GM18511 (cell line): ENCODE results near the gene GNG2.

Experiments
- ATAC-seq: cut with Tn5 transposase; IDR thresholded peaks from one replicate; pipeline ENCODE4 v1.9.1; 2021; ENCODE audit warnings: mild to moderate bottlenecking, moderate library complexity; ENCODE audit not compliant: unreplicated experiment

Gene GNG2

GRCh38 chr14:51938137-51938536 is 77.7 kb downstream of the GNG2 start:
- no peak for ATAC-seq

DNA sequence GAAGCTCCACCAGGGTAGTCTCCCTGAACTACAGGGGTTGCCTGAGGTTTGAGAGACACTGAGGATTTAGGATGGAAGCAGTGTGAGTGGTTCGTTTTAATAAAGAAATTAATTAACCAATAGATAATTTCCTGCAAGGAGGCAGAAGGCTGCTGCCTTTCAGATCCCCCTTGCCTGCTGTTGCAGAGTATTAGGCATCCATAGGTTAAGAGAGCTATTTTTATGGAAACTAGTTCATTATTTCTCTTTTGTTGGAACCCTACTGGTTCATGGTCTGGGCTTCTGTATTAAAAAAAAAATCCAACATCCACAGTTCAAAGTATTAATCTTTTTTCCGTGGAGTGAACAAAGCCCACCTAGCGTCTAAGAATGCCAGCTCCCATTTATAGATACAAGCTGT is 78.4 kb downstream of the GNG2 start:
- ATAC-seq, result no peak

- no peak for ATAC-seq
These were observed 78.8 kb downstream of the GNG2 start for GRCh38 chr14:51939226-51939625.

GRCh38 chr14:51939755-51940301 is 79.4 kb downstream of the GNG2 start:
- no peak for ATAC-seq

DNA sequence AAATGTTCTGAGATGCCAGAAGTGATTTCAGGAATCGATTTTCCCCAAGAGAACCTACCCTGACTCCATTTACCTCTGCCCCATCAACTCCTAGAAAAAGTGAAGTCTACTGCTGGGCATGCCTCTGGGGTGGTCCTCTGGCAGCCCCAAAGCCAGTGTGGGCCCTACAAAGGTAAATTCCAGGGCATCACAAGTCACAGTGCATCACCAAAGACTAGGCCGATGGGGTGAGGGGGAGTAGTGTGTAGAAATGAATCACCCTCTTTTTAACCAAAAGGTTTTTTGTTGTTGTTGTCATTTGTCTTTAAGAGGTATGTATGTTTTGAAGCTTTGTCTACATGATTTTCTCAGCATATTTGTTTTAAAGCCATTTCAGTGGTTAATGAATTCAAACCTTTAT is 82.6 kb downstream of the GNG2 start:
- ATAC-seq, result no peak

DNA sequence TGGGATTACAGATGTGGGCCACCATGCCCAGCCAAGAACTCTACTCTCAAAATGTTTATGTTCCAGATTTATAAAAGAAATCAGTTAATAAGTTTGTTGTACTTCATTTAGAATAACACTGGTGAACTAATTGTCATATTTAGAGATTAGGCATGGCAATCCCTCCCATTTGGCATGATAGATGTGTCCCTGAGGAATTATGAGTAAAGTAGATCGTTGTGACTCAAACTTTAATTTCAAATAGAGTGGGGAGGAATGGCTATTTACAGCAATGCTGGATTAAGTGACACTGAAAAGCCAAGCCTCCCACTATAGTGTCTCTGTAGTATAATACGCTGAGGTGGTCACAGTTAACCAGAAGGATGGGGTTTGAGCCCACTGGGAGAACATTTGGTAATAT is 89.6 kb downstream of the GNG2 start:
- ATAC-seq, result no peak

DNA sequence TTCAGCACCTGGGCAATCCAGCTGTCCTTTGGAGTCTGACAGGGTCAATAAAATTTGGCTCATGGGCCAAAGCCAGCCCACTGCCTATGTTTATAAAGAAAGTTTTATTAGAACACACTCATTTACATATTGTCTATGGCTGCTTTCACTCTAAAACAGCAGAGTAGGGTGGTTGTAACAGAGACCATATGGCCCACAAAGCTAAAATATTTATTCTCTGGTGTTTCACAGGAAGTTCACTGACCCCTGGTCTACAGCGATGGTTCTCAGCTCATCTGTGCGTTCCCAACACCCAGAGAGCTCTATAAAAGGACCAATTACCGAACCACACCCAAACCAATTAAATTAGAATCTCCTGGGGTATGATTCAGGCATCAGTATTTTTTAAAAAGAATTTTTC is 91.2 kb downstream of the GNG2 start:
- ATAC-seq, result no peak

DNA sequence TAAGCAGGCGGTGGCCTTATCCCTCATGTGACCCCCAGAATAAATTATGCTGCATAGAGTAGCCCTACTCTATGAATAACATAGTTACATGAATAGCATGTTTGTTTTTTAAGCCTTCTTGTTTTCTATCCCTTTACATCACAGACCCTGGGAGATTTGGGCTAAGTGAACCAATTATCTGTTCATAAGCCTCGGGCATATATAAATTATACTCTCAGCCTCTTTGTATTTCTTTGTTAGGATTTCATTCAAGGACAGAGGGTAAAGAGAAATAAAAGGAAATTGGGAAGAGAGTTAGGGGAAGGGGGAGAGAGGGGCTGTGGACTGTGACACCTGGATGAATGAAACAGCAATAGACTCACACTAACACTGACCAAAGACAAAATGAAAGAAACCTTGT is 93.6 kb downstream of the GNG2 start:
- no peak for ATAC-seq

DNA sequence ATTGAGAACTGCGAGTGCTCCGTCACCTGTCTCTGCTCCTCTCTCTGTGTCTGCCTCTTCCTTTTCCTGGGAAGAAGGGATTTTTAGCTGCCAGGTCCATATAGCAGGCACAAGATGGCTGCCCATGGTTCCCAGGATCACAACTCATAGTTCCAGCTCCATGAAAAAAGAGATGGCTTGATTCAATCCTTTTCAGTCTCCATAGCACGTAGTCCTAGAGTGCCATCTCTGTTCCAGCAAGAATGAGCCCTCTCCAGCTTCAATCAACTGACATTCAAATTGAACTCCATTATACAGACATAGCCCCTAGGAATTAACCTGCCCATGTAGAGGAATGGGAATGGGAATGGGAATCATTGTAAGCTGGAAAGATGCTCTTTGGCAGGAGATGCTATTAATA is 94.2 kb downstream of the GNG2 start:
- no peak for ATAC-seq

GRCh38 chr14:51957950-51958349 is 97.5 kb downstream of the GNG2 start:
- ATAC-seq, result no peak

DNA sequence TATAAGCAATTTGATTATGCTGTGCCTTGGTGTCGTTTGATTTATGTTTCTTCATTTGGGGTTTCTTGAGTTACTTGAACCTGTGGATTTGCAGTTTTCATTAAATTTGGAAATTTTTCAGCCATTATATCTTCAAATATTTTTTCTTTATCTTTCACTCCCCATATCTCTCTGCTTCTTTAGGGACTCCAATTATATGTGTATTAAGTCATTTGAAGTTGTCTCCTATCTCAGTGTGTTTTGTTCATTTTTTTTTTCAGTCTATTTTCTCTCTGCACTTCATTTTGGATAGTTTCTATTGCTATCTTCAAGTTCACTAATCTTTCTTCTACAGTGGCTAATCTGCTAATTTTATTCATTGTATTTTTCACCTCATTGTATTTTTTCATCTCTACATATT is 99.5 kb downstream of the GNG2 start:
- ATAC-seq, result no peak

DNA sequence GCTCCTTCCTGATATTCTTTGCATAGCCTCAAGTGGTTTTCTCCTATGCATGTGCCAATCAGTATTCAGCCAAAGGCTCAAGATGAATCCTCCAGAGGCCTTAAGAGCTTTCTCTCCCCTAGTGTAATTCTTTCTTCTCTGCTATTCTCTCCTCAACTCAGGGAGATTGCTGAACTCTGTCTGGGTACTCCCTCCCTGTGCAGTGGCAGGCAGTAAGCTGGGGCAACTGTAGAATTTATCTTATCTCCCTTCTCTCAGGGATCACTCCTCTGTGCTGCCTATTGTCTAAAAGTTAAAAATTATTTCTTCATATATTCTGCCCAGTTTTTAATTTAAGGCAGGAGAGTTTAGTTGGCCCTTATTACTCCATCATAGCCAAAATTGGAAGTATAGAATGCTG is 100.5 kb downstream of the GNG2 start:
- no peak for ATAC-seq

GRCh38 chr14:51962711-51963110 is 102.3 kb downstream of the GNG2 start:
- ATAC-seq, result no peak

GRCh38 chr14:51963286-51963685 is 102.9 kb downstream of the GNG2 start:
- no peak for ATAC-seq

DNA sequence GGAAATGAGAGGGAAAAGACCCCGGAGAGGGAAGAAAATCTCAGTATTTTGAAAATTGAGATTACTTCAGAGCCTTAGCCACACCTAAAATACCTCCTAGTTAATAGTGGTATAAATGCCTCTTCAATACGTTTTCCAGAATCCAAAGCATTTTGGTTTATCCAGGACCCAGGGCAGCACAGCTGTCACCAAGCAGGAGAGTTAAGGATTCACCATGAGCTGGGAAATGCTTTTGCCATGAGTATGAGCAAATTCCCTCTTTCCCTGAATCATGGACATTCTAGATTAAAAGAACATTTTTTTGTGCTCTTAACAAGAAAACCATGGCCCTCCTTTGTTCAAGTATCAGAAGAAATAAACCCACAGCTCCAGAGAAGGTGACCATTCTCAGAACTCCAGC is 107.1 kb downstream of the GNG2 start:
- ATAC-seq, result no peak

DNA sequence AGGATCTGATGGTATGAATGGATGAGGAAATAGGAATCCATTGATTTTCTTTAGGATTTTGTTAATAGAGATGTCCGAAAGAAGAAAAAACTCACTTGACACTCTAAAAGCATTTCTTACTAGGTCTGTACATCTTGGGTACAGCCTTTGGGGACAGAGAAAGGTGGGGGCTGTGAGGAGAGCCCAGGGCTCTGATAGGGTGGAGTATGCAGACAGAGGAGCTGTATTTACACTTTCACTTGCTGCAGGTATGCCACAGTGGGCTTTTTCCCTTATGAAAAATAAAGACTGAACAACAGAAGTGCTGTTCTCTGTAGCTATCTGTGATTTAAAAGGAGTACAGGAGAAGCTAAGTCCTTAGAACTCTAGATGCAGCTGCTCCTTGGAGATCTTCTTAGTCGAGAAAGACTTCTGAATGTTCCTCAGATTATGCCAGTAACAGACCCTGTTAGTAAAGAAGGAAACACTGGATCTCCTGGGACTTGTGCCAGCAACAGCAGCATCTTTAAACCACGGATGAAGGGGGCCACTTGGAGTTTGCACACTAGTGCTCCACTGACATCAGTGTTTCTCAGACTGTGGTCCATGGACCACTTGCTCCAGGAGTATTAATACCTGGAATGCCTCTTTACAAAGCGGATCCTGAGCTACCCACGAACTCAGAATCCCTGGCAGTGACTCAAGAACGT is 109.6 kb downstream of the GNG2 start:
- no peak for ATAC-seq

DNA sequence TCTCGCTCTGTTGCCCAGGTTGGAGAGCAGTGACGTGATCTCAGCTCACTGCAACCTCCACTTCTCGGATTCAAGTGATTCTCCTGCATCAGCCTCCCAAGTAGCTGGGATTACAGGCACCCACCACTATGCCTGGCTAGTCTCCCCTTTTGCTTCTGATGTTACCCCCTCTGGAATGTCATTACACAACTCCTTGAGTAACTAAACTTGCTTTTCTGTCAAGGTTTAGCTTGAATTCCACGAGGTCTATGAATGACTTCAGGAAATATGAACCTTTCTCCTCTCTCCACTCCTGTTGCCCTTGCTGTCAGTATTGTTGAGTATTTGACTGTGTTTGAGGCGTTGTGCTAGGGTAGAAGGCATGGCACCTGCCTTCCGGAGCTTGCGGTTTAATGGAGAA is 112.2 kb downstream of the GNG2 start:
- ATAC-seq, result no peak

DNA sequence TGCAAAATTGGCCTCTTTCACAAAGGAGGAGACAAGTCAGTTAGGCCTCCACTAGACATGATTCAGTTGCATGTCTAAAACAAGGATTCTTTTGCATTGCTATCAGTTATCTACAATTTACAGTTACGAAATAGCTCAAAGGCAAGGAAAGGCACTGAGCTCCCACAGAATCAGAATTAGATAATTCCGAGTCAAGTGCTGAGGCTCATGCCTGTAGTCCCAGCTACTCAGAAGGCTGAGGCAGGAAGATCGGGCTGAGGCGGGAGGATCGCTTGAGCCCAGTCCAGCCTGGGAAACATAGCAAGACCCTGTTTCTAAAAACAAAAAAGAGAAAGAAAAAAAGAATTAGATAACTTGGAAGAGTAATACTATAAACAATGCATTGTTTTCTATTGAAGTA is 116.7 kb downstream of the GNG2 start:
- ATAC-seq, result no peak

DNA sequence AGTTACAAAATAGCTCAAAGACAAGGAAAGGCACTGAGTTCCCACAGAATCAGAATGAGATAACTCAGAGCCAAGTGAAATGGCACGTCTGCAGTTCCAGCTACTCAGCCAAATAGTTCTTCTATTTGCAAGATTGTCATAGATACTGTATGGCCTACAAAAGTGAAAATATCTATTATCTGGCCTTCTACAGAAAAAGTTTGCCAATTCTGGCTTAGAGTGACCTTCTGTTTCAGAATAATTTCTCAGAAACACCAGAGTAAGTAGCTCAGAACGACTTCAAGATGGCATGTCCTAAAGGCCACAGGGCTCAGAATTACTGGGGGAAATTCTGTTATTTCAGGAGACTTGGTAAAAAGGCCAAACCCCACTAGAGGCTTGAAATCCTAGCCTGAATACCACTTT is 118.3 kb downstream of the GNG2 start:
- no peak for ATAC-seq

DNA sequence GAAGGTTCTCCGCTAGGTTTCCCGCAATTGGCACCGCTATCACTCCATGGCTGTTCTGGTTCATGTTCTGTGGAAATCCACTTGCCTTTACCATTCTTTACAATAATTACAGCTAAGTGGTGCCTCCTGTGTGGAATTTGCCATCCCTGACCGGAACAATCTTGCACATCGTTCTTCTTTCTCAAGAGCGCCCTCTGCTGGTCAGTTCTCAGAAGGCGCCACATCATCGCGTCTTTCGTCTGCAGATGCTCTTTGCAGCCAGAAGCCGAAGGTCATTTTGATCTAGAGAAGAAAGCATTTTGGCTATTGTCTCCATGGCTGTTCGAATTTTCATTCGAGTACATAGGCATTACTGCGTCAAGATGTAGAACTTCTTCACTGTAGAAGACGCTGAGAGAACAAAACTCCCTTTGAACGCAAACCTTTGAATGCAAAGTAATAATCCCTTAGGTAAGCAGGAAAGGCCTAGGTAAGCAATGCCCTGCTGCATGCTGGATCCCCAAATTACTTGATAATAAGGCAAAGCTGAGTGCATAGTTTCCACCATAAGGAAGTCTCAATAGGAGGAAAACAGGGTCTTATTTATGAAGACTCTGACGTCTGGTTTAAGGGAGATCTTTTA is 118.8 kb downstream of the GNG2 start:
- ATAC-seq, result peak; percentile 61

GRCh38 chr14:51981218-51981854 is 120.9 kb downstream of the GNG2 start:
- peak; percentile 72 for ATAC-seq

GRCh38 chr14:51988221-51988620 is 127.8 kb downstream of the GNG2 start:
- no peak for ATAC-seq
